Keratinocyte (primary cell): ENCODE measurements around the gene TRIM23. TPM values are rescaled to one million over a fixed set of nuclear protein-coding genes. Genes with fewer than 3 reads are reported as not detected.

Experiments used
- DNase-seq: peaks from one replicate; pipeline ENCODE4 v3.0.0-alpha.2; 2011; ENCODE audit warnings: low read depth, missing footprints, low spot score
- FAIRE-seq: peaks from 2 replicates; lab custom pipeline; 2011; peaks lifted over from hg19 to GRCh38; lab: Jason Lieb, UNC
- H2AFZ ChIP-seq: 2 replicates; pipeline ENCODE4 v1.6.0; 2012; ENCODE audit warnings: low read length, control low read depth, inconsistent platforms; ENCODE audit not compliant: control insufficient read depth
- H3K27ac ChIP-seq: 2 replicates; pipeline ENCODE4 v1.5.1; 2011; ENCODE audit warnings: low read length; ENCODE audit not compliant: control insufficient read depth, insufficient read depth
- H3K27me3 ChIP-seq: 3 replicates; pipeline ENCODE4 v1.6.0; 2011; ENCODE audit warnings: low read length; ENCODE audit not compliant: control insufficient read depth, insufficient read depth; ENCODE audit errors: extremely low read depth
- H3K36me3 ChIP-seq, 2 experiments: 2 replicates in 1 of 2; 3 replicates in 1 of 2; pipeline ENCODE4 v1.5.1; 2011; ENCODE audit warnings: low read length in 2 of 2, mild to moderate bottlenecking in 1 of 2; ENCODE audit not compliant: control insufficient read depth in 2 of 2, insufficient read depth in 2 of 2; ENCODE audit errors: extremely low read depth in 1 of 2
- H3K4me1 ChIP-seq: 3 replicates; pipeline ENCODE4 v1.5.1; 2011; ENCODE audit warnings: low read length; ENCODE audit not compliant: control insufficient read depth, insufficient read depth; ENCODE audit errors: extremely low read depth
- H3K4me2 ChIP-seq: 3 replicates; pipeline ENCODE4 v1.6.0; 2011; ENCODE audit warnings: low read depth, low read length; ENCODE audit not compliant: control insufficient read depth, insufficient read depth; ENCODE audit errors: extremely low read depth
- H3K4me3 ChIP-seq, 3 experiments: fragments of 200-600 bp in 1 of 3; sonication (generic) in 1 of 3; 2 replicates in 2 of 3; 3 replicates in 1 of 3; pipeline ENCODE4 v1.5.1; 2011 to 2016; ENCODE audit warnings: low read length in 3 of 3, mild to moderate bottlenecking in 3 of 3, control low read depth in 2 of 3, inconsistent platforms in 1 of 3, low read depth in 1 of 3, mixed read lengths in 1 of 3, mixed run types in 1 of 3, moderate library complexity in 1 of 3; ENCODE audit not compliant: control insufficient read depth in 2 of 3, insufficient read depth in 2 of 3; ENCODE audit errors: extremely low read depth in 1 of 3
- H3K79me2 ChIP-seq: 2 replicates; pipeline ENCODE4 v1.6.0; 2012; ENCODE audit warnings: low read length; ENCODE audit not compliant: control insufficient read depth, insufficient read depth
- H3K9ac ChIP-seq: 3 replicates; pipeline ENCODE4 v1.6.0; 2011; ENCODE audit warnings: low read length; ENCODE audit not compliant: control insufficient read depth, insufficient read depth; ENCODE audit errors: extremely low read depth
- H3K9me1 ChIP-seq: 3 replicates; pipeline ENCODE4 v1.6.0; 2011; ENCODE audit warnings: low read length; ENCODE audit not compliant: control insufficient read depth, insufficient read depth; ENCODE audit errors: extremely low read depth
- H3K9me3 ChIP-seq: 2 replicates; pipeline ENCODE4 v1.5.1; 2012; ENCODE audit warnings: low read depth, low read length; ENCODE audit not compliant: control insufficient read depth
- H4K20me1 ChIP-seq: 3 replicates; pipeline ENCODE4 v1.6.0; 2011; ENCODE audit warnings: low read length; ENCODE audit not compliant: control insufficient read depth, insufficient read depth; ENCODE audit errors: extremely low read depth
- EZH2 ChIP-seq: IDR thresholded peaks from one replicate; pipeline ENCODE4 v1.6.1; 2012; ENCODE audit warnings: inconsistent platforms, mild to moderate bottlenecking, low read length, moderate library complexity
- dilution Hi-C: fragments of 300-500 bp; cut with MboI; formaldehyde crosslinking; loops from one replicate; pipeline ENCODE4 v1.7.0; 2020; ENCODE audit warnings: low sequenced_read_pairs; ENCODE audit not compliant: extremely low pct_ligation_motif_present
- polyA plus RNA-seq, 5 experiments: library from polyadenylated mRNA; depleted of rRNA in 3 of 5; stranded (reverse) in 3 of 5; stranded (forward) in 1 of 5; unstranded in 1 of 5; fragments of >200 nt; gene quantifications; 1 replicate in 1 of 5; 2 replicates in 3 of 5; 3 replicates in 1 of 5; pipeline versions ENCODE4 v1.2.1 to v1.2.3, GENCODE V29; 2011 to 2012; ENCODE audit warnings: missing spikeins in 2 of 5, low read depth in 1 of 5, low replicate concordance in 1 of 5
- TF ChIP-seq, protein P1 (sequence below), 3 experiments: IDR thresholded peaks in 1 of 3; conservative IDR thresholded peaks in 1 of 3; optimal IDR thresholded peaks in 1 of 3; 2 replicates in 2 of 3; 3 replicates in 1 of 3; pipeline versions ENCODE3 to v1.5.1; 2011; ENCODE audit warnings: low read length in 3 of 3, mild to moderate bottlenecking in 3 of 3, moderate library complexity in 2 of 3, control low read depth in 1 of 3, inconsistent platforms in 1 of 3; ENCODE audit not compliant: insufficient read depth in 2 of 3; ENCODE audit errors: extremely low read depth in 1 of 3

TRIM23 gene
- polyA plus RNA-seq, 1 donor (not counting 4 experiments of a cell fraction or from before 2014, with no cell fraction given) = 7.8 TPM

GRCh38 chr5:65548281-65548680 is 75.9 kb downstream of the TRIM23 start:
- no peak overlapping the region for H3K27ac ChIP-seq
- no peaks in the 10 kb centered on the region for H4K20me1 ChIP-seq
- H3K36me3 ChIP-seq = peaks cover 0 to 4% of the 10 kb centered on the region in 2 experiments
- FAIRE-seq (no peak), DNase-seq (no peak)
- no peak overlapping the region for H3K9ac ChIP-seq
- H3K79me2 ChIP-seq = no peaks in the 10 kb centered on the region
- TF ChIP-seq, protein P1, sequence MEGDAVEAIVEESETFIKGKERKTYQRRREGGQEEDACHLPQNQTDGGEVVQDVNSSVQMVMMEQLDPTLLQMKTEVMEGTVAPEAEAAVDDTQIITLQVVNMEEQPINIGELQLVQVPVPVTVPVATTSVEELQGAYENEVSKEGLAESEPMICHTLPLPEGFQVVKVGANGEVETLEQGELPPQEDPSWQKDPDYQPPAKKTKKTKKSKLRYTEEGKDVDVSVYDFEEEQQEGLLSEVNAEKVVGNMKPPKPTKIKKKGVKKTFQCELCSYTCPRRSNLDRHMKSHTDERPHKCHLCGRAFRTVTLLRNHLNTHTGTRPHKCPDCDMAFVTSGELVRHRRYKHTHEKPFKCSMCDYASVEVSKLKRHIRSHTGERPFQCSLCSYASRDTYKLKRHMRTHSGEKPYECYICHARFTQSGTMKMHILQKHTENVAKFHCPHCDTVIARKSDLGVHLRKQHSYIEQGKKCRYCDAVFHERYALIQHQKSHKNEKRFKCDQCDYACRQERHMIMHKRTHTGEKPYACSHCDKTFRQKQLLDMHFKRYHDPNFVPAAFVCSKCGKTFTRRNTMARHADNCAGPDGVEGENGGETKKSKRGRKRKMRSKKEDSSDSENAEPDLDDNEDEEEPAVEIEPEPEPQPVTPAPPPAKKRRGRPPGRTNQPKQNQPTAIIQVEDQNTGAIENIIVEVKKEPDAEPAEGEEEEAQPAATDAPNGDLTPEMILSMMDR (optimal IDR thresholded peaks at IDR 0.05 in 1 of 3, IDR thresholded peaks at IDR 0.05 in 1 of 3, conservative IDR thresholded peaks at IDR 0.05 in 1 of 3; ENCODE audit: extremely low read depth in 1 of 3, insufficient read depth in 2 of 3, low read length in 3 of 3) = no peak
- TF ChIP-seq EZH2 = no peak
- H3K4me1 ChIP-seq = no peaks in the 10 kb centered on the region
- H3K27me3 ChIP-seq = no peaks in the 10 kb centered on the region
- no peaks in the 10 kb centered on the region for H3K9me3 ChIP-seq
- H3K9me1 ChIP-seq = no peaks in the 10 kb centered on the region
- H3K4me3 ChIP-seq = no peak overlapping the region
- dilution Hi-C loops = no loop called here
- H2AFZ ChIP-seq = no peak overlapping the region
- no peak overlapping the region for H3K4me2 ChIP-seq

GRCh38 chr5:65546141-65546540 is 78.0 kb downstream of the TRIM23 start:
- Histone ChIP-seq H3K27ac (no peak overlapping the region), H3K4me3 (no peak overlapping the region), H3K4me2 (no peak overlapping the region), H3K27me3 (no peaks in the 10 kb centered on the region), H3K9ac (no peak overlapping the region), H4K20me1 (no peaks in the 10 kb centered on the region), H3K9me1 (no peaks in the 10 kb centered on the region), H2AFZ (no peak overlapping the region), H3K9me3 (no peaks in the 10 kb centered on the region), H3K4me1 (no peaks in the 10 kb centered on the region), H3K79me2 (no peaks in the 10 kb centered on the region), H3K36me3 (peaks cover 0 to 7% of the 10 kb centered on the region in 2 experiments)
- no peak for DNase-seq
- FAIRE-seq = no peak
- TF ChIP-seq, protein P1 (optimal IDR thresholded peaks at IDR 0.05 in 1 of 3, IDR thresholded peaks at IDR 0.05 in 1 of 3, conservative IDR thresholded peaks at IDR 0.05 in 1 of 3; ENCODE audit: extremely low read depth in 1 of 3, insufficient read depth in 2 of 3, low read length in 3 of 3) = no peak
- no peak for TF ChIP-seq EZH2
- dilution Hi-C loops = no loop called here
